Esophagus muscularis mucosa (tissue), 4 donors: ENCODE measurements around the gene MAPK8. TPM values are rescaled to one million over a fixed set of nuclear protein-coding genes. Genes with fewer than 3 reads are reported as not detected.

Source experiments
- DNase-seq: peaks from one replicate; pipeline ENCODE4 v3.0.0-alpha.2; 2017; ENCODE audit errors: extremely low spot score
- H3K27ac ChIP-seq, 4 donors: fragments of 200-600 bp; sonication (generic); replicated peaks in 1 of 4; 1 replicate in 3 of 4; 2 replicates in 1 of 4; pipeline ENCODE4 v1.5.1; 2016 to 2019; ENCODE audit warnings: mild to moderate bottlenecking in 1 of 4
- H3K27me3 ChIP-seq, 4 donors: fragments of 200-600 bp; sonication (generic); one replicate each; pipeline versions ENCODE4 v1.5.1 to v1.6.0; 2016 to 2019
- H3K36me3 ChIP-seq, 4 donors: fragments of 200-600 bp; sonication (generic); one replicate each; pipeline ENCODE4 v1.5.1; 2016 to 2019
- H3K4me1 ChIP-seq, 4 donors: fragments of 200-600 bp; sonication (generic); one replicate each; pipeline ENCODE4 v1.5.1; 2016 to 2019
- H3K4me3 ChIP-seq, 4 donors: fragments of 200-600 bp; sonication (generic); 1 replicate in 2 of 4; 2 replicates in 2 of 4; pipeline ENCODE4 v1.5.1; 2016 to 2019; ENCODE audit warnings: mild to moderate bottlenecking in 4 of 4, moderate library complexity in 1 of 4
- H3K9me3 ChIP-seq, 4 donors: fragments of 200-600 bp; sonication (generic); 1 replicate in 3 of 4; 2 replicates in 1 of 4; pipeline ENCODE4 v1.5.1; 2016 to 2019
- CTCF ChIP-seq, 3 experiments: fragments of 200-600 bp in 2 of 3; fragments of 450-650 bp in 1 of 3; sonication (generic) in 2 of 3; IDR thresholded peaks; one replicate each; pipeline ENCODE4 v1.5.1; 2017 to 2019; ENCODE audit warnings: antibody characterized with exemption in 3 of 3, mild to moderate bottlenecking in 2 of 3, moderate library complexity in 1 of 3
- EP300 ChIP-seq: sonication (generic); formaldehyde crosslinking; IDR thresholded peaks from one replicate; pipeline ENCODE4 v1.6.1; 2017; ENCODE audit warnings: antibody characterized with exemption
- POLR2A ChIP-seq: fragments of 450-650 bp; IDR thresholded peaks from one replicate; pipeline ENCODE4 v1.6.1; 2017; ENCODE audit warnings: antibody characterized with exemption, moderate library complexity, mild to moderate bottlenecking, low read depth
- POLR2AphosphoS5 ChIP-seq, 2 donors: sonication (generic); formaldehyde crosslinking; IDR thresholded peaks; one replicate each; pipeline ENCODE4 v1.6.1; 2017; ENCODE audit warnings: antibody characterized with exemption in 2 of 2
- WGBS: methylation state at CpG from one replicate; pipeline ENCODE4 v1.1.5; 2018; 5-methylcytosine and 5-hydroxymethylcytosine counted together
- intact Hi-C: fragments of 100-400 bp; cut with DNase I; formaldehyde crosslinking; loops from one replicate; pipeline ENCODE4 v1.15.1; 2023
- total RNA-seq, 4 donors: library from RNA; depleted of rRNA; stranded (reverse); fragments of >200 nt; gene quantifications; one replicate each; pipeline versions ENCODE4 v1.1.0 to v1.2.1, GENCODE V29; 2016

Gene MAPK8
- total RNA-seq, 4 donors from 2014 or later, result 26.8 to 50.0 (median 33.1) TPM

- H3K4me3 ChIP-seq, result no peak overlapping the region
- no peak for DNase-seq
- WGBS, result 40% methylated on average over 4 of the region's 9 CpGs
Measured at GRCh38 chr10:48456361-48456804, 149.9 kb downstream of the MAPK8 start.

GRCh38 chr10:48456808-48457761, 150.6 kb downstream of the MAPK8 start:
- Histone ChIP-seq H3K36me3 (no peaks in the 10 kb centered on the region), H3K4me3 (no peak overlapping the region), H3K27me3 (peaks cover 0 to 19% (median 0%) of the 10 kb centered on the region in 4 donors), H3K27ac (no peak overlapping the region), H3K4me1 (peaks cover 0 to 12% (median 8%) of the 10 kb centered on the region in 4 donors), H3K9me3 (no peaks in the 10 kb centered on the region)
- intact Hi-C loops, result no loop called here
- no peak for DNase-seq
- TF ChIP-seq EP300 (no peak), POLR2AphosphoS5 (IDR thresholded peaks at IDR 0.05) (no peak), POLR2A (no peak), CTCF (IDR thresholded peaks at IDR 0.05) (no peak)
- 79% methylated on average over 24 of the region's 24 CpGs for WGBS

More at GRCh38 chr10:48456361-48456804, 149.9 kb downstream of the MAPK8 start:
- peaks cover 0 to 19% (median 0%) of the 10 kb centered on the region in 4 donors for H3K27me3 ChIP-seq
- H3K9me3 ChIP-seq, result no peaks in the 10 kb centered on the region
- intact Hi-C loops, result no loop called here
- peaks cover 0 to 12% (median 8%) of the 10 kb centered on the region in 4 donors for H3K4me1 ChIP-seq
- no peak overlapping the region for H3K27ac ChIP-seq
- no peaks in the 10 kb centered on the region for H3K36me3 ChIP-seq
- TF ChIP-seq POLR2AphosphoS5 (IDR thresholded peaks at IDR 0.05), result no peak

GRCh38 chr10:48457949-48458661, 151.6 kb downstream of the MAPK8 start:
- Histone ChIP-seq H3K4me3 (no peak overlapping the region), H3K36me3 (no peaks in the 10 kb centered on the region), H3K9me3 (no peaks in the 10 kb centered on the region), H3K4me1 (peaks cover 0 to 12% (median 8%) of the 10 kb centered on the region in 4 donors), H3K27ac (no peak overlapping the region), H3K27me3 (peaks cover 0 to 19% (median 0%) of the 10 kb centered on the region in 4 donors)
- DNase-seq, result no peak
- intact Hi-C loops, result no loop called here
- TF ChIP-seq POLR2A (no peak), EP300 (no peak), POLR2AphosphoS5 (IDR thresholded peaks at IDR 0.05) (no peak), CTCF (IDR thresholded peaks at IDR 0.05) (no peak)
- WGBS, result 72% methylated on average over 4 of the region's 5 CpGs

GRCh38 chr10:48458662-48459048, 152.2 kb downstream of the MAPK8 start:
- TF ChIP-seq POLR2A, result no peak
- TF ChIP-seq EP300, result no peak
- TF ChIP-seq CTCF (IDR thresholded peaks at IDR 0.05), result no peak
- no peak for TF ChIP-seq POLR2AphosphoS5 (IDR thresholded peaks at IDR 0.05)
- peaks cover 0 to 12% (median 8%) of the 10 kb centered on the region in 4 donors for H3K4me1 ChIP-seq
- H3K27me3 ChIP-seq, result peaks cover 0 to 19% (median 0%) of the 10 kb centered on the region in 4 donors
- intact Hi-C loops, result no loop called here
- H3K9me3 ChIP-seq, result no peaks in the 10 kb centered on the region
- DNase-seq, result no peak
- no peak overlapping the region for H3K4me3 ChIP-seq
- WGBS, result 73% methylated on average over 6 of the region's 6 CpGs
- H3K27ac ChIP-seq, result no peak overlapping the region
- no peaks in the 10 kb centered on the region for H3K36me3 ChIP-seq
